HG03342 (cell line): ENCODE results near the gene BACE1.
"Not testable (repeated sequence)": the region's sequence is repeated elsewhere in the genome, so short reads cannot be mapped to it uniquely, and the experiment has no call there.

Experiments used
- ATAC-seq: cut with Tn5 transposase; IDR thresholded peaks from one replicate; pipeline ENCODE4 v1.9.1; 2021; ENCODE audit warnings: mild to moderate bottlenecking, moderate library complexity; ENCODE audit not compliant: unreplicated experiment

Gene BACE1

DNA sequence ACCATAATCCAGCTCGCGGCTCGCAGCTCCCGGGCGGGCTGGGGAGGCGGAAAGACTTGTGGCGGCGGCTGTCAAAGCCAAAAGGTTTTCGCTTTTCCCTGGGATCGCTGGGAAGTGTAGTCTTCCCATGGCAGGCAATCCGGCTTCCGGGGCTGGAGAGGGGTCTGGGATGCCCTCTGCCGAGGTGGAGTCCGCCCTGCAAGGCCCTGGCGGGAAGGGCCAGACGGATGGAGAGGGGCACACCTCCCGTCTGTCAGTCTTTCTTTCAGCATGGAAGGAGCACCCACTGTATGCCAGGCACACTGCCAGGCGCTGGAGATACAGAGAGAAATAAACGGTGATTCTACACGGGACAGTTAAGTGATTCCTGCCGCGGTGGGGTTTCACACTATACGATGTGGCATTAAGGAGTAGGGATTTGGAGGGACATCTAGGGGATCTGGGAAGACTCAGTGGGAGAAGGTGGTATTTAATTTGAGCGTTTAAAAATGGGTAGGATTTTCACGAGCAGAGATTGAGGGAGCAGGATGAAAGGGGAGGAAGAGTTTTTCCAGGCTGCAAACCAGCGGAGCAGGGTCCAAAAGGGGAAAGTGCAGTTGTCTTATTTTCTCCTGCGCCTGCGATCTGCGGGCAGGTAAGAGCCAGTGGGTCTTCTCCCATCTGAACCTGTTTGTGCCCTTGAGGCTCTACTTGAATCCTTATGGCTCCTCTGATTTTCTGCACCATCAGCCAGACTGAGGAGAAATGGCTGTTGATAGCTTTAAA is at the start of gene BACE1:
TSS of gene BACE1 (minus strand) at position 60 of the 765 bp plus-strand sequence. CDS start 461 bp downstream, outside the sequence.
- ATAC-seq: no peak

DNA sequence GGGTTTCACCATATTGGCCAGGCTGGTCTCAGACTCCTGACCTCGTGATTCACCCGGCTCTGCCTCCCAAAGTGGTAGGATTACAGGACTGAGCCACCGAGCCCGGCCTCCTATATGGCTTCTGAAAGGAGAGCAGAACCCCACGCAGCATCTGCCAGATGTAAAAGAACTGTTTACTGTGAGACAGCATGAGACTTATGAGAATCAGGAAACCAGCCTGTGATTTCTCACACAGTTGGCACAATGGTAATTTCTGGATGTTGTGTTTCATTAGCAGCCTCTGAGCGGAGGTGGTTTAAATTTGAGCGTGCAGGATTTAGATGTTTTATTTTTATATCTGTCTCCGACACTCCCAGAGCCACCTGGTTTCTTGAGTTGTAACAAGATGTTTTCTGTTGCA is 45.4 kb upstream of the BACE1 start:
- ATAC-seq: no peak

DNA sequence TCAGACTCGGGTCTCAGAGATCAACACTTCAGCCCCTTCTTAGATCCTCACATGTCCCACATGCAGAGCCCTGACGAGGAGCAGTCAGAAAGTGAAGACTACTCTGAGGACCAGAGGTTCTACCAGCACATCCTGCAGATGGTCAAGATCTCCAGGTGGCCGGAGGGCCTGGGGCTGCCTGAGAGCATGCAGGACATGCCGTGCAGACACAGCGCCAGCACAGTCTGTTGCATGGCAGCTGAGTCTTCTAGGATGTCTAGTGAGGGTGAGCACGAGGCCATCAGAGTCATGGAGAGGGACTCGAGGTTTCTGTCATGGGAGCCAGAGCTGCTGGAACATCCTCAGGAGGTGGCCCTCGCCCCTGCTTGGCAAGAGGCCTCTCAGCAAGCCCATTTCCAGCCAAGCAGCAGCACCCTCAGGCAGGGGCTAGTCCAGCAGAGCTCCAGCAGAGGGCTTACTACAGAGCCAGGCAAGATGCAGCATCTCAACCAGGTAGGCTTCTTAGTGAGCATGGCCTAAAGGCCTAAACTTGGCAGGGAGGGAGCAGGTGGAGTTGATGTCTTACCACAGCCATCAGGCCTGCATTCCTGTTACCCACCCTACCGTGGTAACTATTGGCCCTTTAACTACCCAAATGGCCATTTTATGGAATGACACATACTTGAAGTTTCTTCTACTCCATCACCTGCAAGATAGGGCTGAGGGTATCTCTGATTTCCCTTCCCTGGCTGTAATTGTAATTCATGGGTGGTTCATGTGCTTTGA is 40.3 kb upstream of the BACE1 start:
- no peak for ATAC-seq

DNA sequence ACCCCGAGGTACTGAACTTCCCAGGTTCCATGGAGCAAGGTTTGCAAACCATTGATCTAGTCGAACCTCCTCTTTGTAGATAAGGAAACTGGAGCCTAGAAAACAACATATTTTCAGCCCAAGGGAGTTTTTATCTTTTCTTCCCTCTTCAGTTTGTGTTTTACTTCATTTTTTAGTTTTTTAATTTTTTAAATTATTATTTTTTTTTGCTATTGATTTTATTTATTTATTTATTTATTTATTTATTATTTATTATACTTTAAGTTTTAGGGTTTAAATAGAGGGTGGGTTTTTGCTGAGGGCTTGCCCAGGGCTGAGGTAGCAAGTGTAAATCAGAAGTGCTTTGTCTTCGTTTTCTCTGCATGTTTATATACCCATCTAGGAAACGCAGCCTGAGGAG is 38.5 kb upstream of the BACE1 start:
- ATAC-seq: no peak

DNA sequence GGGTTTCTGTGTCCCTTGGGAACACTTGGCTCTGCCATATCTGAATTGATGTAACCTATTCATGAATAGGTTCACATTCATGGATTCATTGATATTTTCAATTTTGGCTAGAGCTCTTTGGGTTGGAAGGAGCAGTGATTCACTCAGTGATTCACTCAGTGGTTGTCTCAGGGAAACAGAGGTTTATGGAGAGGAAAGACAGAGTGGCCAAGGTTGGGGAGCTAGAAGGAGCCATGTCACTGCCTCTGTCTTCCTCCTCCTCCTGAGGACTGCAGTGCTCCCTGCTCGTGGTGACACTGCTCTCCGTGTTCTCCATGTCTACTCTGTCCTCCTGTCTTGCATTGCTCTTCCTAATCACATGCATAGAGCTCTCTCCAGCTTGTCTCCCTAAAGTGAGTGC is 29.0 kb upstream of the BACE1 start:
- ATAC-seq: no peak

DNA sequence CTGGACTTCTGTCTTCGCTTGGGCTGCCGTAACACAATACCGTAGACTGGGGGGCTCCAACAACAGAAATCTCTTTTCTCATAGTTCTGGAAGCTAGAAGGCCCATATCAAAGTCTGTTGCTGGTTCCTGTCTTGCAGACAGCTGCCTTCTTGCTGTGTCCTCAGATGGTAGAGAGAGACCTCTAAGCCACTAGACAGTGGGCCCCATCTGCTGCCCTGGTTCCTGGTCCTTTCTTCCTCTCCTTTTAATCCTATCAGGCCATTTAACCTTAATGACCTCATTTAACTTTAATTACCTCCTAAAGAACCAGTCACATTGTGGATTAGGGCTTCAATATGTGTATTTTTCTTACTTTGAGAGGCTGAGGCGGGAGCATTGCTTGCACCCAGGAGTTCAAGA is 21.0 kb upstream of the BACE1 start:
- ATAC-seq: no peak

DNA sequence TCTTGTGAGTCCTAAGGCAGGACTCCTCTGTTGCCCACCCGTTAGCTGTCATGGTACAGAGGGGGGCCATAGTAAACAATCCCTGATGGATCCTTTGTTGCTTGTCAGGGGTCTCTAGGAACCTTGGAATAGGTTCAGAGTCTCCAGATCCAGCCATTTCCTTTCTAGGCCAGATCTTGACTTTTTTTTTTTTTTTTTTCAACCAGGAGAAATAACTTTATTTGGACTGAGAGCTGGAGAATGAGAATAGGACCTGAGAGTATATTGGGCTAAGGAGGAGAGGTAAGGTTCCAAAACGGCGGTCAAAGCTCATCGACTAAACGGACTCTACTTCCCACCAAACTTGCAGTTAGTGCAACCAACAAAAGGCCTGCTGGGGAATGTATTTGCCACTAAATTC is 19.3 kb upstream of the BACE1 start:
- no peak for ATAC-seq

DNA sequence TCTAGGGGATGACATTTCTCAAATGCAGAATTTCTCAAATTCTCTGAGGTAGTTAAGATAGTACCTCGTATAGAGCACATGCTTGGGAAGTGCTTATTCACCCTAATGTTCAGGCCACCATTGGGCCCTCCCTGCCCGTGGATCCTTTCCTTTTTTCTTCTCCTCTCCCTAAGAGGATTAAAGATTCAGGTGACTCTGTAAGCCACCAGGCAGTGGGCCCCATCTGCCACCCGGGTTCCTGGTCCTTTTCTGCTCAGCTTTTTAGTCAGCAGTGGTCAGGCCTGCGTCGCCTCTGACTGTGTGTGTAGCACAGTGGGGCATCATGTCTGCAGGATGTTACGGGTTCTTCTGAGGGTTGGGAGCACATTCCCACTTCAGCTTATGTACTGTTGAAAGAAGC is 18.8 kb upstream of the BACE1 start:
- ATAC-seq: no peak

DNA sequence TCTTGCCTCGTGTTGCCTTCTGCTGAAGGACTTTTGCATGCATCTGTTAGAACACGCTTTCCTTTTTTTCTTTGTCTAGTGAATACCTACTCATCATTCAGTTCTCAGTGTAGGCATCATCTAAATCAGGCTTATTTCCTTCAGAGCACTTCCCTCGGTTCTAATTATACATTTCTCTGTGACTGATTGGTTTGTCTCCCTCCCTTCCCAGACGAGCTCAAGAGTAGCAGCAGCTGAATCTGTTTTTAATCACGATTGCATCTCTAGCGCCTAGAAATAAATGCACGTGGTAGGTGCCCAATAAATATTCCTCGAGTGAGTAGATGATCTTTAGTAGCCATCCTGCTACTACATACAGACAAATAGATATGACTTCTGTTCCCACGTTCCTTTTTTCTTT is 17.9 kb upstream of the BACE1 start:
- ATAC-seq: no peak

DNA sequence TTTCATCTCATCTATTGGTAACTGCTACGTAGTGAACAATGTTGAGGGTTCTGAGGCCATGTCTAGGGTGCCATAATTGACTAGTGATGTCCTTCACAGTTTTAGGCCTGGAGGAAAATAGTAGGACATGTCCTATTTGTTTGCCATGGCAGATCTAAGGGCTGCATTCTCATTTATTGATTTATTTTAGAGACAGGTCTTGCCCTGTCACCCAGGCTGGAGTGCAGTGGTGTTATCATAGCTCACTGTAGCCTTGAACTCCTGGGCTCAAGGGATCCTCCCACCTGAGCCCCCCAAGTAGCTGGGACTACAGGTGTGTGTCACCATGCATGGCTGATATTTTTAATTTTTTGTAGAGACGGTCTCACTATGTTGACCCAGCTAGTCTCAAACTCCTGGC is 16.8 kb upstream of the BACE1 start:
- no peak for ATAC-seq

DNA sequence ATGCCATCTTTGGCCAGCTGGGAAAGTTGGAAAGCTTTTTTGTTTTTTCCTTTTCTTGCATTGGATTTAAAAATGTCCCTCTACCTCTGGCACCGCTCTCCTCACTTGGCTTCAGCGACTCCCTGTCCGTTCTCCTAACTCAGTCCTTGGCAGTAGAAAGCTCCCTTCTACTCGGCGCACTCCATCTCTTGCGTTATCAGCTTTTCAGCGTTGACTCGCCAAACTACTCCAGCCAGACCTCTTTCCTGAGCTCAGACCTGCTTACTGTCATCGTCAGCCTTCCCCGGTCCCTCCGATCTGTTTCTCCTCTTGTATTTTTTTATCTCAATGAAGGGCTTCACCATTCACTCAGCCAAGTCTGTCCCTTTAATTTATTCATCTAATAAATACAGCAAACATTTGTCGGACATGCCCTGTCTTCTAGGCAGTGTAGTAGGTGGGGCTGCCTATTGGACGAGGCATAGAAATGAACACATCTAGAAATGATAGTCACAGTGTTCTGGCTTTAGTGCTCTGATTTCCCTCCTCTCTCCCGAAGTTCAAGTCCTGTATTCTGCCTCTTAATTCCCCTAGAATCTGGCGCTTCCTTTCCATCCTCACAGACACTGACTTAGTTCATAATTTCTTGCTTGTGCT is 12.4 kb upstream of the BACE1 start:
- ATAC-seq: no peak

DNA sequence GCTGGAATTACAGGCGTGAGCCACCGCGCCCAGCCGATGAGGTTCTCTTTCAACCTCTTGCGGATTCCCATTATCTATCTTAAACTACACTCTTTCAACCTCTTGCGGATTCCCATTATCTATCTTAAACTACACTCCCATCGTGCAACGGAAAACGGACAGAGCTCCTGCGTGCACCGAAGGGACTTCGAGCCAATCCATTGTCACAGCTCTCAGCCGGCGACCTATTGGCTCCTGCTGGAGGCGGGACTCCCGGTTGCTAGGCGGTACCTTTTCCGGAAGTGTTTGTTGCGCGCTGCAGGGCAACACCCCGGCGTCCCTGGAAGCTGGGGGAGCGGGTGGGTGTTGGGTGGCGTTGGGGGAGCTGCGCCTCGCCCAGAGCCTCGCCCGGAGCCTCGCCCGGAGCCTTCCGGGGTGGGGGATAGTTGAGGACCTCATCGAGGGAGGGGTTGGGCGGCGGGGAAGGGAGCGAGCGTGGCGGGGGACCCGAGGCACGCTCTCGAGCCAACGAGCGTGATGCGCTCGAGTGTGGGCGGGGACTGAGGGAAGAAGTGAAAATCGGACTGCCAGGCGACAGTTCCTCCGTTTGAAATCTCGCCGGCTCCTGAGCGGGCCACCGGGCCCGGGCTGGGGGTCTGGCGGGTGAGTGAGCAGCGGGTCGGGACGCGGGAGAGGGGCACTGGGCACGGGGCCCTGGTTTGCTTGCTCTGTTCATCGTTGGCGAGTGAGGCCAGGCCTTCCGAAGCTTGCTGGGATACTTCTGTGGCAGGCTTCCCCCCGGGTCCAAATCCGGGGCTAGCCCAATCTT is 11.7 kb upstream of the BACE1 start, which contains the start of gene CEP164:
TSS of gene CEP164 (plus strand) at position 288 of the 808 bp plus-strand sequence. CDS start 10,733 bp downstream, outside the sequence.
- peak; percentile 92 for ATAC-seq

DNA sequence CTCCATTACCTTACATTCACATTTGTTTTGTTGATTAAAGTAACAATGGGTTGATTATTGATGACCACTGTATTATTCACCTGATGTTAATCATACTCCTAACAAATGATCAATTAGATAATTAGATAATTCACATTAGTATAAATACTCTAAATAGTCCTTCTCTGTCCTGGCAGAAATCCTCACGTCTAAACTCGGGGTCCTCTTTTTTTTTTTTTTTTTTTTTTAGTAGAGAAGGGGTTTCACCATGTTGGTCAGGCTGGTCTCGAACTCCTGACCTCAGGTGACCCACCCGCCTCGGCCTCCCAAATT is 11.2 kb upstream of the BACE1 start:
- not testable (repeated sequence) for ATAC-seq

DNA sequence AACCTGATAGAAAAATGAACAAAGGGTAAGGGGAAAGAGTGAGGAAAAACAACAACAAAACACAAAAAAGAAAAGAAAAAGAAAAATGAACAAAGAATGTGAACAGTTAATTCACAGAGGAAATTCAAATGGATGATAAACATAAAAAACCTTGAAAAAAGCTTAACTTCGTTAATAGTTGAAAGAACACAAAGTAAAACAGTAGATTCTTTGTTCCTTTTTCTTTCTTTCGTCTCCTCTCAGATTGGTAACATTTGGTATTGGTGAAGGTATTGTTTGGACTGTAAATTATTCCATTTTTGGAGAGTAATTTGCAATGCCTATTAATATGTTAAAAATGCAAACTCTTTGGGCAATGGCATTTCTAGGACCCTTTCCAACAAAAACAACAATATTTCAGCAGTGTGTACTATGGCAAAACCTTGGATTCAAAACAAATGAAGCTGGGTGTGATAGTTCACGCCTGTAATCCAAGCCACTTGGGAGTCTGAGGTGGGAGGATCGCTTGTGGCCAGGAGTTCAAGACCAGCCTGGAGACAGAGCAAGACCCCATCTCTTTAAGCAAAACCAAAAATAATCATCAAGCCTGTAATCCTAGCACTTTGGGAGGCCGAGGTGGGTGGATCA is 3.3 kb upstream of the BACE1 start:
- ATAC-seq: no peak

DNA sequence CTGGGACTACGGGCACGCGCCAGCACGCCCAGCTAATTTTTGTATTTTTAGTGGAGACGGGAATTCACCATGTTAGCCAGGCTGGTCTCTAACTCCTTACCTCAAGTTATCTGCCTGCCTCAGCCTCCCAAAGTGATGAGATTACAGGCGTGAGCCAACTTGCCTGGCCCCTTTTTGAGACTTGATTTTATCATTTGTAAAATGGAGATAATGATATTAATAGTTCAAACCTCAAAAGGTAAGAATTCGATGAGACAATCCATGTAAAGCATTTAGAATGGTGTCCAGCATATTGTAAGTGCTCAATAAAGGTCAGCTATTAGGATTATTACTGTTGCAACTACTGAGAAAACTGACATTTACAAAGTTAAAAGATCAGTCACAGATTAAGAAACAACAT is 2.7 kb upstream of the BACE1 start:
- ATAC-seq: no peak

DNA sequence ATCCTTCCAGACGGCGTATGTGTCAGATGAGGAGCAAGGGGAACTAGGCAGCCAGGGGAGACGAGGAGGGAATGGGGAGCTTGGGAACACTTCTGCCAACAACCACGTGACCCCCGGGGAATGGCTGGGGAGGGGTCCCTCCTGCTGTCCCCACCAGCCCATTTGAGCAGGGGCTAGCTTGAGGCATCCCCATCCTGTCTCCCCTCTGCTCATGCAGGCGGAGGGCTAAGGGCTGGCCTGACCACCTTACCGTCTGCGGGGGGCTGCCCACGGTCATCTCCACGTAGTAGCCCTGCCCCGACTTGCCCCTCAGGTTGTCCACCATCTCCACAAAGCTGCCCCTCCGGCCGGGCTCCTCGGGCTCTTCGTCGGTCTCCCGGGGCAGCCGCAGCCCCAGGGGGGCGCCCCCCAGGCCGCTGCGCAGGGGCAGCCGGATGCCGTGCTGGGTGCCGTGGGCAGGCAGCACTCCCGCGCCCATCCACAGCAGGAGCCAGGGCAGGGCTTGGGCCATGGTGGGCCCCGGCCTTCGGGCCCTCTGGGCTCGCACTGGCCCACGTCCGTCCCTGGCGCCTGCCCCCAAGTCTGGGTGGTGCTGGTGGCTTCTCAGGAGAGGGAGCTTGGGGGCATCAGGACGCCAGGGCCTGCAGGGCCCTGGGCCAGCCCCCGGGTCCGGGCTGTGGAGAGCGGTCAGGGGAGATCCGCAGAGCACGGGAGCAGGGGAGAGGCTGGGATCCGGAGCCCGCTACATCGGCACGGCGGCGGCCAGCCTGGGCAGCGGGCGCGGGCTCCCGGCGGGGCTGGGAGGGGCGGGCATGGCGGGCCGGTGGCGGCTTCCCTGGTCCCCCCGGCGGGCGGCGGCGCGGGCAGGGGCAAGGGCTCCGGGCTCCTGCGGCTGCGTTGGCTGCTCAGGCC is 515 bp downstream of the BACE1 start:
- ATAC-seq: no peak

DNA sequence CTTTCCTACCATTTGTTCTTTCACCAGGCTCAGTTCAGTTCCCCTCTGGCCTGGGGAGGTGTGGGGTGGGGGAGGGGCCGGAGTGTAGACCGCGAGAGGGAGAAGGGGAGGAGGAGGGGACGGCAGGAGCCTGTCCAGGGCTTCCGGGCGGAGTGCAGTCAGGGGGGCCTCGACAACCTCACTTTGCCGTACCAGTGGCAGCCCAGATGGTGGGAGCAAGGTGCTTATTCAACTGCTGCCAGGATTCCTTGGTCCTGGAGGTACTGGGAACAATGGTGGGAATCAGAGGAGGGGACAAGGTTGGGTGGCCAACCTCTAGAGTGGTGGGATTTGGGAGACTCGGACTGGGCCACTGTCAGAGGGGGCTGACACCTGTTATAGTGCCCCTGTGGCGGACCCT is 1.2 kb downstream of the BACE1 start:
- ATAC-seq: no peak

DNA sequence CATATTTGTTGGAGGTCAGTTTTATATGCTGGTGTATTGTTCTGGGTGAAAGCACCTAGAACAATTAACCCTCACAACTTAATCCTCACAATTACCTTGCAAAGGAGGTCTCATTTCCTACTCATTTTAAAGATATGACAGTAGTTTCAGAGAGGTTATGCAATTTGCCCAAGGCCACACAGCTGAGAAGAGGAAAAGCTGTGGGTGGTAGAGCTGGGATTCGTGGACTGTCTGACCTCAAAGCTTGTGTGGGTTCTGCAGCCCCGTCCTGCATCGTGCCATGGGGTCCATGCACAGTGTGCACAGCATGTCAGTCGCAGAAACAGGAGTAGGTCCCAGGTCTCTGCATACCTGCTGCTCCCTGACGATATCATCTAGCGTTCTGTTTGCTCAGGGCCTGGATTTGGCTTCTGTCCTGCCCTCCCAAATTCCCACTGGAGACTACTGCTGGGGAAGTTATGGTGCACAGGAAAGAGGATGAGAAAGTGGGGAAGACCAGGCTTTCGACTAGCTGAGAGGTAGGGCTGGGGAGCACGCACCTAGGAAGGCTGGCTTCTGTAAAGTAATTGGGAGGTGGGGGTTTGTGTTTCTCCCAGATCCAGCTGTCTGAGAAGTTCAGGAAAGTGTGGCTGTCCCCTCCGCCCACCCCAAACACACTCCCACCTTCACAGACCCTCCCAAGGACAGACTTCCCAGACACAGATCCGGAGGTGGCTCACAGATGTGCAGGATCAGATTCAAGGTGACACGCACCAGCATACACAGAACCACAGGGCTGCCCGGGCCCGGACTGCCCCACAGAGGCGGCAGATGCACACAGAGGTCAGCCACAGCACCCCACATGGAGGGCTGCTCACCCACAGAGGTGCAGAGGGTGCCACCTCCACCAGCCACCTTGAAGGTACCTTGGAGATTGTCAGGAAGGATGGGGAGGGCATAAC is 2.0 kb downstream of the BACE1 start:
- ATAC-seq: no peak

DNA sequence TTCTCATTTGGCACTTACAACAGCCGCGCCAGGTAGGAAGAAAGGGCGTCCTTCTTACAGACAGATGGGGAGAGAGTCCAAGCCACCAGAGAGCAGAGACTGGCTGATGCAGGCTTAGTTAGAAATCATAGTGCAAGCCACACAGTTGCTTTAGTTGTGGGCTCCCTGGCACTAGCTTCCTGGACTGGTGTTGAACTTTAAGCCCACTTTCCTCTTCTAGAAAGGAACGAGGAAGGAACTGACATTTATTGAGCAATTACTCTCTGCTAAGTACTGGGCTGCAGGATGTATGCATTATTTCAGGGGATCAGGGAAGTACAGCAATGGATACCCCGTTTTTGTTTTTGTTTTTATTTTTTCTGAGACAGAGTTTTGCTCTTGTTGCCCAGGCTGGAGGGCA is 3.0 kb downstream of the BACE1 start:
- ATAC-seq: no peak
